Activated CD4-positive, alpha-beta T cell treated with anti-CD3 and anti-CD28 coated beads, Interleukin-2, amount 50 U/mL, for 24 hours (primary cell): ENCODE results near the gene TSPO.
"Not testable (repeated sequence)": the region's sequence is repeated elsewhere in the genome, so short reads cannot be mapped to it uniquely, and the experiment has no call there.

Experiments
- DNase-seq, 2 donors: peaks; one replicate each; pipeline ENCODE4 v3.0.0-alpha.2; 2020; ENCODE audit warnings: low read depth in 1 of 2, low spot score in 1 of 2

Gene TSPO

GRCh38 chr22:43151251-43152002 lies at the start of gene TSPO:
Gene TSPO (plus strand): TSS chr22:43151559. CDS start chr22:43159239, 7,680 bp downstream.
- peak; percentile 29 to 39 for DNase-seq

- not testable (repeated sequence) for DNase-seq
These were observed 47.2 kb upstream of the TSPO start for GRCh38 chr22:43104056-43104625.

DNA sequence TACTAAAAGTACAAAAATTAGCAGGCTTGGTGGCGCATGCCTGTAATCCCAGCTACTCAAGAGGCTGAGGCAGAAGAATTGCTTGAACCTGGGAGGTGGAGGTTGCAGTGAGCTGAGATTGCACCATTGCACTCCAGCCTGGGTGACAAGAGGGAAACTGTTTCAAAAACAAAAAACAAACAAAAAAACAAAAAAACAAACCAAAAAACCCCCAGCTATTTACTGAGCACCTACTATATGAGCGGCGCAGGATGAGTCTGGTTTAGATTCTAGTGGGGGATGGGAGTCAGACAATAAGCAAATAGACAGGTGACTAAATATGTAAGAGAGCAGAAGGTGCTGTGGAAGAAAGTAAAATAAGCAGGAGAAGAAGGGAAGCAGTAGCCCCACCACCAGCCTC lies 46.4 kb upstream of the TSPO start:
- DNase-seq: not testable (repeated sequence)

- DNase-seq: no peak
These were observed 45.1 kb upstream of the TSPO start for GRCh38 chr22:43106302-43106701.

DNA sequence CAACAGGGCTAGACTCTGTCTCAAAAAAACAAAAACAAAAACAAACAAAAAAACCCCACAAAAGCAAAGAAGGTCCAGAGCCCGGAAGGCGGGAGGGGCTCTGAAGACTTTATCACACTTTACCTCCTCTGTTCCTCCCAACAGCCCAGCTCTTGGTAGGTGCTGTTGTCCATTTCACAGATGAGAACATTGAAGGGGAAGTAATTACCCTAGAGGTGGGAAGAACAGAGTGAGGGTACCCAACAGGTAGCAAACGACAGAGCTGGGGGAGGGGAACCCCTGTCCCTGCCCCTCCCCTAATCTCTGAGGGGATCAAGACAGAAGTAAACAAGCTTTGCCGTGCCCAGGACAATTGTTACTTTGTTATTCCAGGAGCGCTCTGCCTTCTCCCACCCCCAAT lies 41.8 kb upstream of the TSPO start:
- no peak for DNase-seq

DNA sequence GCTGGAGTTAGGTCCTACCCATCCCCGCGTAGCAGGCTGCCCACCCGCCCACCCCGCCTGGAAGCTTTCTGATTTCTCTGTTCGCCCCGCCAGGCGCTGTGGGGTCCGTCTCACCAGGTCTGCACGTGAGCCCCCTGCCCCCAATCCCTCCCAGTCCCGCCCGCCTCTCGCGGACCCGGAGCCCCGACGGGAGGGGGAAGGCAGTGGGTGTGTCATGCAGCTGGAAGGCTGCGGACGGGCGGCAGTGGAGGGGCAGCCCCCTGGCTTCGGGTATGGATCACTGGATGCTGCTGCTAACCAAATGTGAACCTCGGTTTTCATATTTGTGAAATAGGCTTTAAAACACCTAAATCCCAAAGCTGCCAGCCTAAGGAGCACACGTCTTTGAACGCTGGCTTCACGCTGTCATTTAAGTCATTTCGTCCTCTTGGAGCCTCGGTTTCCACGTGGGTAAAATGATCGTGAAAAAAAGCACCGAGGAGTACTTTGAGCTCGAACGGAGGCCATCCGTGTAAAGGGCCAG lies 41.4 kb upstream of the TSPO start:
- DNase-seq: no peak

DNA sequence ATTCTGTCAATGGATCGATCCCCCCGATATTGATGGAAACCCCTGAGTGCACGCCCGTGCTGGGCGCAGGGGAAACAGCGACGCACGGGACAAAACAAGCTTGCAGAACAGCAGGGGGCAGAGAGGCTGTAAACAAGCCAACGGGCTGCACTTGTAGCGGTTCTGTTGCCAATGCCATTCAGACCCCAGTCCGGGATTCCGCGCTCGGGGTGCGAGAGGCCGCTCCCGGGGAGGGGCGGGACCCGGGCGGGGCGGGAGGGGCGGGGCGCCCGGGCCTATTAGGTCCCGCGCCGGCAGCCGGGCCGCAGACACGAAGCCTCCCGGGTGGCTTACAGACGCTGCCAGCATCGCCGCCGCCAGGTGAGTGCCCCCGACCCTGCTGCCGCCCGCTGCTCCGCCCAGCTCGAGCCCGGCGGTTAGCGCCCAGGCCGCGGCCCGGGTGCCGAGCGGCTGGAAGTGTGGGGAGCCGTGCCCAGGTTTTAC lies 40.9 kb upstream of the TSPO start, which contains the start of gene BIK:
Gene BIK (plus strand): TSS at position 307 of the 483 bp plus-strand sequence. CDS start 13,273 bp downstream, outside the sequence.
- peak; percentile 13 to 16 for DNase-seq

GRCh38 chr22:43110927-43111623 lies 40.3 kb upstream of the TSPO start:
- DNase-seq: no peak

- DNase-seq: no peak
These were observed 37.7 kb upstream of the TSPO start for GRCh38 chr22:43113526-43114251.

GRCh38 chr22:43114958-43115357 lies 36.4 kb upstream of the TSPO start:
- no peak for DNase-seq

GRCh38 chr22:43116932-43117331 lies 34.4 kb upstream of the TSPO start:
- DNase-seq: no peak

GRCh38 chr22:43118024-43118849 lies 33.1 kb upstream of the TSPO start:
- DNase-seq: no peak

DNA sequence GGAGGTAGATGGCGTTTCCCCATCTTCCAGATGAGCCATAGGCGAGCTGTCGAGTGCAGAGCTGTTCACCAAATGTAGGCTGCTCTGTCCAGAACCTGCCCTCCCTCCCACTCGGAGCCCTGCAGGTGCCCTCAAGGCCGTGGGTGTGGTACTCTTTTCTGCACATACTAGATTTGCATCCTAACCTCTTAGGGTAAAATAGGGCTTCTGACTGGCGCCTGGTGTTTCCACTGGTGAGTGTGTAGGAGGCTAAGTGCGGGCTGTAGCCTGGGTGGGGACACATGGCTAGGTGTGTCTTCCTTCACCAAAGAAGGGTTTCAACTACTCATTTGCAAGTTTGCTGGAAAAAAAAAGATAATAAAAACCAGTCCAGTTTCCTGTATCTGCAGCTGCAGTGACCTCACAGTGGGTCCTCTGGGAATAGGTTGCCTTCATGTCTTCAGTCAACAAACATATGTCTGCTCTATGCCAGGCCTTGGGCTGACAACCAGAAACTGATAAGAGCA lies 32.4 kb upstream of the TSPO start:
- no peak for DNase-seq

GRCh38 chr22:43126501-43127165 lies 24.7 kb upstream of the TSPO start:
- DNase-seq: no peak

DNA sequence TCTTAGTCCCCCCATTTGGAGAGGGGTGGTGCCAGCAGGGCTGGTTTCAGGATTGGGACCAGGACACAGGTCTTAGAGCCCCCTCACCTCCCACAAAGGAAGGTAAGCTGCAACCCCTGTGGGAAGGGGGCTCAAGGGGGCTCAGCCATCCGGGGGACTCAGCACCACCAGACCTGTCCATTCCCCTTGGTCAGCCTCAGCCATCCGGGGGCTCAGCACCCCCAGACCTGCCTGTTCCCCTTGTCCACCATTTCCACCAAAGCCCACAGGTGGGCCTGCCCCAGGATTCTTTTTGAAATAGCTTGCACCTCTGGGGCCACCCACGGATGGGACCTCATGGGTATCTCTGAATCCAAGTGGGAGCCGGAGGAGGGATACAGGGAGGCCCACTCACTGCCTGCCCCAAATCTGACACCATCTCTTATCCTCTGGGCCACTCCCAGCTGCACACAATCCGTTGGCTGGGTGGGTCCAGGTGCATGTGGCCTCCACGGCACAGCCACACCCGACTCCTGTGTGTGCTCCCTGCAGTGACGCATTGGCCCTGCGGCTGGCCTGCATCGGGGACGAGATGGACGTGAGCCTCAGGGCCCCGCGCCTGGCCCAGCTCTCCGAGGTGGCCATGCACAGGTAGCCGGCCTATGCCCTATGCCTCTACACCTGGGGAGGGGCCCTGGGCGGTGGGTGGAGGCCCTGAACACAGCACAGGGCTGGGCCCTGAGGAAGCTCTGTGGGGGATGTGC lies 24.0 kb upstream of the TSPO start:
- no peak for DNase-seq

DNA sequence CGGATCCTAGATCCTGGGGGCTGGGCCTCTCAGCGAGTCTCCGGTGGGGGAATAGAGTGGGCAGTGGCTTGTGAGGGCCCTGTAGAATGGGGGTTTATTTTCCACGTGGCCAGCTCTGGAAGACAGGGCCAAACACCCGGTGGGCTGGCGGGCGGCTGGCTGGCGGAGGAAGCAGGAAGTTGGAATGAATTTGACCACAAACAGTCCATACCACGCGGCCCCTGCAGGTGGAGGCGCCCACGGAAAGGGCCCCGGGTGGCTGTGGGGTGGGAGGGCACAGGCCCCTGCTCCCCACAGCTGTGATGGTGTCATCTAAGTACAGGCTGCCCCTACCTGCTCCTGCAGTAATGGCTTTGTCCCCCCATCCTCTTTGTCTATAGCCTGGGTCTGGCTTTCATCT lies 23.2 kb upstream of the TSPO start:
- DNase-seq: no peak

DNA sequence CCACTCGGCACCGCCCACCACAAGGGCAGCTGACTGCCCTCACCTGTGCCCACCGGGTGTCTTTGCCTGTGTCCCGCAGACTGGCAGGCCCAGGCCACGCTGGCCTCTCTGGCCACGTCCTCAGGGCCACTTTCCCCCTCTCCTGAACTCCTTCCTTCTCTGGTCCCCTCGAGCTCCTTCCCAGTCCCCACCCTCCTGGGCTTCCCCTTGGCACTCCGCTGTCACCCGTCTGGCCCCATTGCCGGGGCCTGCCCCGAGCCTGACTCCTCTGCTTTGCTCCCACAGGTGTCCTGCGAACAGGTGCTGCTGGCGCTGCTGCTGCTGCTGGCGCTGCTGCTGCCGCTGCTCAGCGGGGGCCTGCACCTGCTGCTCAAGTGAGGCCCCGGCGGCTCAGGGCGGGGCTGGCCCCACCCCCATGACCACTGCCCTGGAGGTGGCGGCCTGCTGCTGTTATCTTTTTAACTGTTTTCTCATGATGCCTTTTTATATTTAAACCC lies 22.4 kb upstream of the TSPO start:
- no peak for DNase-seq
